Thoracic aorta (tissue), 2 donors: Measurements from ENCODE around the gene ADAMTS14. TPM values are rescaled to one million over a fixed set of nuclear protein-coding genes. Genes with fewer than 3 reads are reported as not detected.

Source experiments
- ATAC-seq: fragments of 150-250 bp; one replicate; pipeline ENCODE4 v1.8.0; 2017; ENCODE audit warnings: low read depth; ENCODE audit not compliant: insufficient number of reproducible peaks, low FRiP score
- DNase-seq: peaks from one replicate; pipeline ENCODE4 v3.0.0-alpha.2; 2020; ENCODE audit warnings: low spot score
- H3K27ac ChIP-seq, 2 donors: fragments of 200-600 bp; sonication (generic); 1 replicate in 1 of 2; 2 replicates in 1 of 2; pipeline ENCODE4 v1.5.1; 2016; ENCODE audit warnings: mild to moderate bottlenecking in 2 of 2, moderate library complexity in 2 of 2
- H3K27me3 ChIP-seq: fragments of 200-600 bp; sonication (generic); replicated peaks from 2 replicates; pipeline ENCODE4 v1.6.0; 2016; ENCODE audit warnings: mild to moderate bottlenecking; ENCODE audit not compliant: insufficient read depth
- H3K36me3 ChIP-seq: fragments of 200-600 bp; sonication (generic); one replicate; pipeline ENCODE4 v1.5.1; 2016
- H3K4me1 ChIP-seq, 2 donors: fragments of 200-600 bp; sonication (generic); 1 replicate in 1 of 2; 2 replicates in 1 of 2; pipeline versions ENCODE4 v1.5.1 to v1.6.0; 2016; ENCODE audit warnings: low read depth in 2 of 2, mild to moderate bottlenecking in 1 of 2; ENCODE audit not compliant: control insufficient read depth in 1 of 2
- H3K4me3 ChIP-seq: fragments of 200-600 bp; sonication (generic); 2 replicates; pipeline ENCODE4 v1.5.1; 2016; ENCODE audit warnings: mild to moderate bottlenecking
- H3K9me3 ChIP-seq: fragments of 200-600 bp; sonication (generic); 2 replicates; pipeline ENCODE4 v1.5.1; 2016
- CTCF ChIP-seq: fragments of 200-600 bp; sonication (generic); IDR thresholded peaks from one replicate; pipeline ENCODE4 v1.5.1; 2019; ENCODE audit warnings: antibody characterized with exemption
- total RNA-seq, 2 donors: library from RNA; depleted of rRNA; stranded (reverse); fragments of >200 nt; gene quantifications; one replicate each; pipeline versions ENCODE4 v1.1.0 to v1.2.3, GENCODE V29; 2016

The ADAMTS14 gene
- total RNA-seq, 2 donors from 2014 or later = 1.3 TPM; not detected in 1

- no peaks in the 10 kb centered on the region for H3K36me3 ChIP-seq
- no peaks in the 10 kb centered on the region for H3K4me1 ChIP-seq
- no peaks in the 10 kb centered on the region for H3K27me3 ChIP-seq
- no peak for TF ChIP-seq CTCF
- ATAC-seq (no peak), DNase-seq (no peak)
- H3K9me3 ChIP-seq = no peaks in the 10 kb centered on the region
- no peak overlapping the region for H3K27ac ChIP-seq
- H3K4me3 ChIP-seq = no peak overlapping the region
Observed at GRCh38 chr10:70781461-70782051, 109.2 kb downstream of the ADAMTS14 start.

DNA sequence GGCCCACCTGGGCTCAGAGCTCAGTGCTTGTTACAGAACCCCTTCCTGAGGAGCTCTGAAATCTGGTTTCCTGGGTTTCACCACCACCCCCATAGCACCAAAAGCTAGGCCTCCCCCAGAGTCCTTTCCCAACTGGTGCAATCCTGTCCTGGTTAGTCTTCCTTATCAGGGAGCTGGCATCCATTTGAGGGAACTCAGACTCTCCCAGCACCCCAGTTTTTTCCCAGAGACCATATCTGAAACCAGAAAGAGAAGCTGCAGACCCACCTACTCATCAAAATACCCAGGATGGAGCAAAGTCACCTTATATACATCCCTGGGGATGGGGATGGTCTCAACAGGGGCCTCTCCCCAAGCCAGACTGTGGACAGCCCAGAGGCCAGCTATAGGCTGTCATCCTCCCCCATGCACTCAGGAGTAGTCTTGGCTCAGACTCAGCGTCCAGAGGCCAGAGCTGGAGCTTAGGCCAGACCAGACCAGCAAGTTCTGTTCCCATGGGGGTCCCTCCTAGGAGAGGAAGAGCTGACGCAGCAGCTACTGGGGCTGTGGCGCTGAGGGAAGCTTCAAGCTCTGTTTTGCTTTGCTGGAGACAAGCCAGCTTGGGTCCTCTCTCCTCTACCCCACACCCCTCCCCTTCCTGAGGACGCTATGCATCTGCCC lies 109.9 kb downstream of the ADAMTS14 start:
- ATAC-seq = no peak

DNA sequence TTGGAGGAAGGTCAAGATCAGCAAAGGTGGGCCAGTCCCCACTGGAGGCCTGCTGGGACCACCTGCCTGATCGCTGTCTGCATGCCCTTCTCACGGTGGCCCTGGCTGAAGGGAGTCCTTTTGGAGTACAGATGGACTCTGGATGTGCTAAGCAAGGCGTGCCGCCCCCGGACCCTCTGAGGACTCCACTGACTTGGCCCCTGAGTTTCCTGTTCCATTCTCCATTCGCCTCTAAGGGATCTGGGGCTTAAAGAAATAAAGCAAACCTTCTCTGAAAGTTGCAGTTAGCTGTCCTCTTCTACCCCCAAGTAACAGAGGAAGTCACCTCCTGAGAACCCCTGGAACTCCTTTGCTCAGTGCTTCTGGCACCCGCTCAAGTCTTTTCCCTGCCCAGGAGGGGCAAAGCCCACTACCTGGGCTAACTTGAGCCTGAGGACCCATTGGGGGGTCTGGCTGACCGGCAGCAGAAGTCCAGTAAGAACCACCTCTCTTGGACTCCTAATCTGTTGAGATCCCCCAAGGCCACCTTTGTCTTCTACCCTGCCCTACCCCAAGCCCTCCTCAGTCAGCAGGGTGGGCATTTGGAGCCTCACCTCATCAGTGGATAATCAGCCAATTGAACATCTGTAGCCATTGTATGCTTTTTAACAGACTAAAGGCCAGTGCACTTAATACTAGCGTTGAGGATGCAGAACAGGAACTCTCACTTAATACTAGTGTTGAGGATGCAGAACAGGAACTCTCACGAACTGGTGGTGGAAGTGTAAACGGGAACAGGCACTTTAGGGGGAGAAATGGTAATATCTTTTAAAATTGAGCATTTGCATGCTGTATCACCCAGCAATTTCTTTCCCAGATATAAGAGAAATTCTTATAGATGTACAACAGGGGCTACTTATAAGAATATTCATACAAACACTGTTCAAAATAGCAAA lies 110.7 kb downstream of the ADAMTS14 start:
- no peak overlapping the region for H3K4me3 ChIP-seq
- no peaks in the 10 kb centered on the region for H3K9me3 ChIP-seq
- no peaks in the 10 kb centered on the region for H3K27me3 ChIP-seq
- DNase-seq (no peak), ATAC-seq (no peak)
- no peaks in the 10 kb centered on the region for H3K4me1 ChIP-seq
- H3K36me3 ChIP-seq = no peaks in the 10 kb centered on the region
- no peak for TF ChIP-seq CTCF
- no peak overlapping the region for H3K27ac ChIP-seq

More for the DNA sequence above, 109.9 kb downstream of the ADAMTS14 start:
- Histone ChIP-seq H3K36me3 (no peaks in the 10 kb centered on the region), H3K9me3 (no peaks in the 10 kb centered on the region), H3K27ac (no peak overlapping the region), H3K4me1 (no peaks in the 10 kb centered on the region), H3K27me3 (no peaks in the 10 kb centered on the region), H3K4me3 (no peak overlapping the region)
- no peak for DNase-seq
- no peak for TF ChIP-seq CTCF

- H3K4me1 ChIP-seq = no peaks in the 10 kb centered on the region
- no peak overlapping the region for H3K4me3 ChIP-seq
- no peak for TF ChIP-seq CTCF
- no peak overlapping the region for H3K27ac ChIP-seq
- no peaks in the 10 kb centered on the region for H3K9me3 ChIP-seq
- DNase-seq (no peak), ATAC-seq (no peak)
- H3K36me3 ChIP-seq = no peaks in the 10 kb centered on the region
- no peaks in the 10 kb centered on the region for H3K27me3 ChIP-seq
Observed at GRCh38 chr10:70784016-70784415, 111.7 kb downstream of the ADAMTS14 start.

DNA sequence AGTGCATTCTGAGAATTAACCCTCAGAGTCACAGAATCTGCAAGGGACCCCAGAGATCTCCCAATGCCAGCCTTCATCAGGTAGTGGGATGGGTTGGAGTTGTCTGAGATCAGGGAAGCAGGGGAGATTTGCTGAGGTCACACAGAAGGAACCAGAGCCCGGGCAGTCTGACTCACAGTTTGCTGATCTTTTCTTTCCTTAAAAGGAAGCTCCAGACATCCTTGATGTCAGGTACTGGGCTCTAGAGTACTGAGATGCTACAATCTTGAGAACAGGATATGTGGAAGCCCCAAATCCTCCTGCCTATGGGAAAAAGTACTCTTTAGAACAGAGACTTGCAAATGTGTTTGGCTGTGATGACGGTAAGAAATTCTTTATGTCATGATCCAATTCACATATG lies 112.2 kb downstream of the ADAMTS14 start:
- H3K27me3 ChIP-seq = no peaks in the 10 kb centered on the region
- TF ChIP-seq CTCF = no peak
- ATAC-seq (no peak), DNase-seq (no peak)
- no peaks in the 10 kb centered on the region for H3K36me3 ChIP-seq
- H3K9me3 ChIP-seq = no peaks in the 10 kb centered on the region
- no peaks in the 10 kb centered on the region for H3K4me1 ChIP-seq
- no peak overlapping the region for H3K27ac ChIP-seq
- no peak overlapping the region for H3K4me3 ChIP-seq
